GM12891 (cell line): ENCODE measurements around the gene RPS5.

ENCODE experiments used
- DNase-seq: peaks from one replicate; pipeline ENCODE4 v3.0.0; 2011; ENCODE audit warnings: low spot score; ENCODE audit not compliant: insufficient read length
- FAIRE-seq: peaks from 2 replicates; lab custom pipeline; 2011; peaks lifted over from hg19 to GRCh38; lab: Jason Lieb, UNC
- PAX5 ChIP-seq: IDR thresholded peaks from 2 replicates; pipeline ENCODE4 v1.6.1; 2011; ENCODE audit warnings: low read length, moderate library complexity, mild to moderate bottlenecking; ENCODE audit not compliant: insufficient read depth, severe bottlenecking
- POLR2A ChIP-seq: IDR thresholded peaks from 2 replicates; pipeline ENCODE4 v1.6.1; 2011; ENCODE audit warnings: low read depth, low read length, control low read depth
- POLR2AphosphoS5 ChIP-seq: IDR thresholded peaks from 2 replicates; pipeline ENCODE4 v1.6.1; 2011; ENCODE audit warnings: low read depth, low read length, control low read depth
- POU2F2 ChIP-seq: IDR thresholded peaks from 2 replicates; pipeline ENCODE4 v1.6.1; 2011; ENCODE audit warnings: low read depth, mild to moderate bottlenecking, control low read depth, low read length, moderate library complexity
- SPI1 ChIP-seq: IDR thresholded peaks from 2 replicates; pipeline ENCODE4 v1.6.1; 2011; ENCODE audit warnings: low read depth, low read length, control low read depth
- TAF1 ChIP-seq: IDR thresholded peaks from 2 replicates; pipeline ENCODE4 v1.6.1; 2011; ENCODE audit warnings: low read depth, low read length, control low read depth

RPS5 gene

GRCh38 chr19:58408152-58409009, 21.3 kb downstream of the RPS5 start, which contains the start of gene ZNF584:
Gene ZNF584, plus strand, starts transcription at chr19:58408649. Its CDS starts 499 bp downstream, at chr19:58409148.
- FAIRE-seq (peak; percentile 94), DNase-seq (peak; percentile 96)
- peak; percentile 70 for TF ChIP-seq PAX5
- TF ChIP-seq POU2F2: no peak
- peak; percentile 76; the same call in 1 of the 2 replicates for TF ChIP-seq POLR2AphosphoS5
- TF ChIP-seq TAF1: peak; percentile 79
- TF ChIP-seq SPI1: no peak
- TF ChIP-seq POLR2A: peak; percentile 57; the same call in 1 of the 2 replicates

- FAIRE-seq (no peak), DNase-seq (no peak)
- TF ChIP-seq POU2F2: no peak
- TF ChIP-seq PAX5: no peak
- no peak for TF ChIP-seq POLR2AphosphoS5
- no peak for TF ChIP-seq TAF1
- no peak for TF ChIP-seq POLR2A
- TF ChIP-seq SPI1: no peak
These were observed 22.1 kb downstream of the RPS5 start for GRCh38 chr19:58409010-58409790.

GRCh38 chr19:58416604-58417003, 29.5 kb downstream of the RPS5 start:
- DNase-seq (no peak), FAIRE-seq (no peak)
- TF ChIP-seq POLR2A (no peak), POLR2AphosphoS5 (no peak), TAF1 (no peak), PAX5 (no peak), POU2F2 (no peak), SPI1 (no peak)

- FAIRE-seq (no peak), DNase-seq (no peak)
- TF ChIP-seq PAX5 (no peak), SPI1 (no peak), TAF1 (no peak), POLR2AphosphoS5 (no peak), POLR2A (no peak), POU2F2 (no peak)
These were observed 30.0 kb downstream of the RPS5 start for GRCh38 chr19:58417071-58417470.

DNA sequence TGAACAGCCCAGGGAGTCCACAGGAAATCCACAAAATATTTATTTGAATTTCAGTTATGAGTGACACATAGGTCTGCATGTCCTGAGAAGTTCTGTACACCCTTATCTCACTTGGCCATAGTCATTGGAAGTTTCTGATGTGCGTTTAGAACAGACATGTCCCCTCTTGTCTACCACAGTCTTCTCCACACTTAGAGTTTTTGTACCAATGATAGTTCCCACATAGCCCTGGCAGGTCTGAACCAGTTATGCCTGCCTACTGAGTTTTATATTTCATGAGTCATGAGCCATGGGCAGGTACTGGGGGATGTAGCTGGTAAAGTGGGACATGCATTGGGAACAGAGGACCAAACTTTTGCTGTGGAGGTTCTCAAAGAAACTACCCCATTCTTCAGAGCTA, 41.5 kb downstream of the RPS5 start:
- no peak for FAIRE-seq
- DNase-seq: no peak
- no peak for TF ChIP-seq PAX5
- TF ChIP-seq POLR2AphosphoS5: no peak
- no peak for TF ChIP-seq POLR2A
- TF ChIP-seq TAF1: no peak
- no peak for TF ChIP-seq POU2F2
- TF ChIP-seq SPI1: no peak

- TF ChIP-seq POLR2A: no peak
- TF ChIP-seq PAX5: no peak
- TF ChIP-seq POU2F2: no peak
- TF ChIP-seq SPI1: no peak
- no peak for TF ChIP-seq POLR2AphosphoS5
- no peak for TF ChIP-seq TAF1
- FAIRE-seq (no peak), DNase-seq (no peak)
These were observed 42.7 kb downstream of the RPS5 start for GRCh38 chr19:58429745-58430144.

DNA sequence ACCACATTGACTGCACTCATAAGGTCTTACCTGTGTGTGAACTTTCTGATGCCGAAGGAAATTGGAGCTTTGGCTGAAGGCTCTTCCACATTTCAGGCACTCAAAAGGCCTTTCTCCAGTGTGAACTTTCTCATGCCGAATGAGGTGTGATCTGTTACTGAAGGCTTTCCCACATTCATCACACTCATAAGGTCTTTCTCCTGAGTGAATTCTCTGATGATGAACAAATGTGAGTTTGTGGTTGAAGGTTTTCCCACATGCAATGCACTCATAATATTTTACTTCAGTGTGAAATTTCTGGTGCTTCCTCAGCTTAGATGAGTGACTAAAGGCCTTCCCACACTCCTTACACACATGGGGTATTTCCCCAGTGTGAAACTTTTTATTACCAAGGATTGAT, 47.1 kb downstream of the RPS5 start:
- FAIRE-seq: no peak
- TF ChIP-seq PAX5 (no peak), SPI1 (no peak), POLR2A (no peak), POLR2AphosphoS5 (no peak), POU2F2 (no peak), TAF1 (no peak)
- DNase-seq: no peak

GRCh38 chr19:58439576-58440554, 52.8 kb downstream of the RPS5 start, which contains the start of gene ZNF132:
Gene ZNF132, minus strand, starts transcription at chr19:58440153. Its CDS starts 332 bp downstream, at chr19:58439821.
- DNase-seq (peak; percentile 98), FAIRE-seq (peak; percentile 100)
- TF ChIP-seq POLR2A (no peak; the same call in 1 of the 2 replicates), POU2F2 (no peak), POLR2AphosphoS5 (peak; percentile 42; the same call in 1 of the 2 replicates), TAF1 (peak; percentile 71), PAX5 (no peak), SPI1 (0 out of 2 replicates have a peak, but pooled peaks have one; percentile 20)
